Measurements from ENCODE around the gene FGD2. TPM values are rescaled to one million over a fixed set of nuclear protein-coding genes. Genes with fewer than 3 reads are reported as not detected.

Gene FGD2
- total RNA-seq, 2 donors from 2014 or later = 5.3 to 8.3 TPM

- Mint-ChIP-seq H3K4me3 (no peak overlapping the region), H3K36me3 (ENCODE audit: low read depth) (no peaks in the 10 kb centered on the region)
- ATAC-seq (replicated peaks) = no peak
Observed at GRCh38 chr6:37077905-37078296, 72.4 kb downstream of the FGD2 start.

More at GRCh38 chr6:37077905-37078296, 72.4 kb downstream of the FGD2 start:
- no peaks in the 10 kb centered on the region for H3K4me1 Mint-ChIP-seq
- no peaks in the 10 kb centered on the region for H3K9me3 Mint-ChIP-seq
- no peak overlapping the region for H3K27ac Mint-ChIP-seq
- H3K27me3 Mint-ChIP-seq = no peaks in the 10 kb centered on the region

Other genes starting within 250 kb of the FGD2 start
- gene CPNE5, start 166.2 kb upstream of the FGD2 start, total RNA-seq = 1 to 10 TPM; 2.2 to 3.9 TPM
- 10 to 100 TPM; 23.6 to 60.3 TPM for gene PPIL1, start 130.9 kb upstream of the FGD2 start, total RNA-seq
- gene C6orf89, start 119.7 kb upstream of the FGD2 start, total RNA-seq = 10 to 100 TPM; 39.3 to 47.0 TPM
- gene PI16, start 50.9 kb upstream of the FGD2 start, total RNA-seq = 1 to 10 TPM; 1.8 to 2.1 TPM
- gene MTCH1, start 19.5 kb upstream of the FGD2 start, total RNA-seq = 100 to 1,000 TPM in 1 of 2 donors, 10 to 100 TPM in 1; 97.9 to 133 TPM
- 100 to 1,000 TPM; 246 to 403 TPM for gene PIM1, start 164.5 kb downstream of the FGD2 start, total RNA-seq

Measured in activated T-helper 17 cell treated with anti-CD3 and anti-CD28 coated beads, Interleukin-2, amount 50 U/mL, for 72 hours (primary cell).